Epithelial cell of prostate (primary cell): ENCODE results near the gene TRIP10.
"Not testable (repeated sequence)": the region's sequence is repeated elsewhere in the genome, so short reads cannot be mapped to it uniquely, and the experiment has no call there.

Experiments
- DNase-seq: peaks from one replicate; pipeline ENCODE4 v3.0.0-alpha.2; 2011; ENCODE audit warnings: low read depth, low spot score
- H3K27ac ChIP-seq: fragments of 450-650 bp; 2 replicates; pipeline ENCODE4 v1.5.1; 2017; ENCODE audit warnings: mild to moderate bottlenecking

Gene TRIP10

DNA sequence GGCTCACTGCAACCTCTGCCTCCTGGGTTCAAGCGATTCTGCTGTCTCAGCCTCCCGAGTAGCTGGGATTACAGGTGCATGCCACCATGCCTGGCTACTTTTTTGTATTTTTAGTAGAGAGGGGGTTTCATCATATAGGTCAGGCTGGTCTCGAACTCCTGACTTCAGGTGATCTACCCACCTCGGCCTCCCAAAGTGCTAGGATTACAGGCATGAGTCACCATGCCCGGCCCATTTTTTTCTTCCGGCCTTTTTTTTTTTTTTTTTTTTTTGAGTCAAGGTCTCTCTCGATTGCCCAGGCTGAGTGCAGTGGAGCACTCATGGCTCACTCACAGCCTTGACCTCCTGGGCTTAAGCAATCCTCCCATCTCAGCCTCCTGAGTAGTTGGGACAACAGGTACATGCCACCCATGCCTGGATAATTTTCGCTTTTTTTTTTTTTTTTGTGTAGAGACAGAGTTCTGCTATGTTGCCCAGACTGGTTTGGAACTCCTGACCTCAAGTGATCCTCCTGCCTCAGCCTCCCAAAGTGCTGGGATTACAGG, 22.8 kb downstream of the TRIP10 start:
- DNase-seq = not testable (repeated sequence)
- H3K27ac ChIP-seq = peak overlapping the region; percentile 26

DNA sequence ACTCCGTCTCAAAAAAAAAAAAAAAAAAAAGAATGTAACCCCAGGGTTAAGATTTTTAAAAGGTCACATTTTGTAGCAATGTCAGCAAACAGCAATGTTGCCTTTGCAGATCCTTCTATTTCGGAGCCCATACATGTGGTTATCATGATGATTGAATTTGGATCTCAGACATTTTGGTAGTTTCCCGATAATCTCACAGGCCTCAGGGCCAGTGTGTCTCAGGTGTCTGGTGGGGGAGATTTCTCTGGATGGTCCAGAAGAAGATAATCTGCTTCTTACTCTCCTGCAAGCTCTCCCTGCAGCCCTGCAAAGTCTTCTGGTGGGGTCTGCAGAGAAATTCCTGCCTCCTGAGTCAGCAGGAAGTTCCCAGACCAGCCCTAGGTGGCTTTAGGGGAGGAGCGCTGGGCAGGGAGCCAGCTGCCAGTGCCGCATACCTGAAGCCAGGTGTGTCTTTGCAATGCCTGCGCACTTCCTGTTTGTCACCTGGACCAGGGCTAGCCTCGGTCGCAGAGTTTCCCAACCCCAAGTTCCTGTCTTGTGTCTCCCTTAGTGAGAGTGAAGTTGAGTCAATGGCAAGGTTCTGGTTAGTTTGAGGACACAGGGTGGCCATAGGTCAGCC, 26.4 kb downstream of the TRIP10 start:
- H3K27ac ChIP-seq = peak overlapping the region; percentile 97
- DNase-seq = peak; percentile 89

DNA sequence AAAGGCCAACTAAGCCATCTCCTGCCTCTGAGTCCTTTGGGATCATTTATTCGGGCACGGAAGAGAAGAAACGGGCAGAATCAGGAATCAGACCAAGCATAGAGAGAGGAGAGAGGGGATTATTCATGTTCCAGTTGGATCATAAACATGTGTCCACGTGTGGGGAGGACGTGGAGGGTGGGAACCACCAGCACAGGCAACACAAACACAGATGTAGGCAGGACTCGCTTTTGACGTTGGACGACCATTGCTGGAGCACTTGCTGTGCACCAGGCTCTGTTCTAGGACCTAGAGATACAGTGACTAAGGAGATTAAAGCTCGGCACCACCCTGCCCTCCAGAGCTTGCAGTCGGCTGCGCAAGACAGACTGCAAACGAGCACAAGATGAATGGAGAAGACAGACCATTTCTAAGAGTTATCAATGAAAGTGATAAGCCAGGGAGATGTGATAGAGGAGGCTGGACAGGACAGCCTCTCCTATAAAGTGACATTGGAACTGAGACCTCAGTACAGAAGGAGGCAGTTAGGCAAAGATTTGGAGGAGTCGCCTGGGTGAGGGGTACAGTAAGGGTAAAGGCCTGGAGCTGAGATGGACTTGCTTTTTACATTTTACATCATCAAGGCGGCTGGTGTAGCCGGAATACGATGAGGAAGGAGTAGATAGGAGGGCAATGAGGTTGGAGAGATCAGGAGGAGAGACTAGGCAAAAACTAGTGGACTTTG, 27.0 kb downstream of the TRIP10 start:
- peak overlapping the region; percentile 97 for H3K27ac ChIP-seq
- DNase-seq = peak; percentile 60

DNA sequence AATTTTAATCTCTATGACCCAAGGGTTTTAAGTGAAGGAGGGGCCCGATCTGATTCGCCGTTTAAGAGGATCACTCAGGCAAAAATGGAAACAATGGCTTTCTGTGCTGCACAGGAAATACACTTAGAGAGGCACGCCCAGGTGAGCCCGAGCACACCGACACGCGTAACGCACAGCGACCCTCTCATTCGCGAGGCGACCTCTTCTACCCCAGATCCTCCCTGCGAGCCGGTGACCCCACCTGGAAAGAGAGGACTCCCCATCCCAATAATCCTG, 27.5 kb downstream of the TRIP10 start:
- peak overlapping the region; percentile 97 for H3K27ac ChIP-seq
- DNase-seq = no peak

DNA sequence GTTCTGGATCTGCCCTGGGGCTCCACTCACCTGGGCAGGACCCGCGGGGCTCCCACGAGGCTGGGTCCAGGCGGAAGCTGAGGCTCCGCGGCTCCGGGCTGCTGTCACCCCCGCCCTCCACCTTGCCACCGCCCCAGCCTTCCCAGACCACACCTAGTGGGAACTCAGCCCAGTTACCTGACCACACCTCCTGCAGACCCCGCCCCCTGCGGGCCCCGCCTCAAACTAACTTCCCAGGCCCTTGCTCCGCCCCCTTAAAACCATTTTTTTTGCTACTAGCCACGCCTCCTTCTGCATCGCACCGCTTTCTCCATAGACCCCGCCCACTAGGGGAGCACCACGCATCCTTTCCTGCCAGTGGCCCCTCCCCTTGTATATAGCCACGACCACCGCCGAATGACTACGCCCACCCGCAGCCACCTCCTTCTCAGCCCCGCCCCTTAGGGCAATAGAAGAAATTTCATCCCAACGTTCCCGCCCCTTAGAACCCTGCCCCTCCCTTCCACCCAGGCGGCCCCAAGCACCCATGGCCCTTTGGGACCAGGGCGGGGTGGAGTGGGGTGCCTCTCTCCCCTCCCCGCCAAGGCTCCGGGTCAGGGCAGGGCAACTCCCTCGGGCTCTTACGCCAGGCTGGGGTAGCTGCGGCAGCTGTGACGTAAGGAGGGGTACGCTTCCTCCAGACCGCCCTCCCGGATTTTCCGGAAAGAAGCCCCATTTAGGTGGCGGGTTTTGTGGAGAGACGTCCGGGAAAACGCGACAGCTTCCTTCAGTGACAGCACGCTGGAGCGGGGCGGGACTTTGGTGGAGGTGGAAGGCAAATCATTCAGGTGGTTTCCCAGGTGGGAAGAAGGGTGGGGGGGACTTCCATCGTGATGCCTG, 28.1 kb downstream of the TRIP10 start, which contains the start of gene SH2D3A:
SH2D3A (minus strand) TSS at position 79 of the 879 bp plus-strand sequence. CDS start 3,687 bp downstream, outside the sequence.
- H3K27ac ChIP-seq = peak within 1 kb of the TSS; percentile 97

DNA sequence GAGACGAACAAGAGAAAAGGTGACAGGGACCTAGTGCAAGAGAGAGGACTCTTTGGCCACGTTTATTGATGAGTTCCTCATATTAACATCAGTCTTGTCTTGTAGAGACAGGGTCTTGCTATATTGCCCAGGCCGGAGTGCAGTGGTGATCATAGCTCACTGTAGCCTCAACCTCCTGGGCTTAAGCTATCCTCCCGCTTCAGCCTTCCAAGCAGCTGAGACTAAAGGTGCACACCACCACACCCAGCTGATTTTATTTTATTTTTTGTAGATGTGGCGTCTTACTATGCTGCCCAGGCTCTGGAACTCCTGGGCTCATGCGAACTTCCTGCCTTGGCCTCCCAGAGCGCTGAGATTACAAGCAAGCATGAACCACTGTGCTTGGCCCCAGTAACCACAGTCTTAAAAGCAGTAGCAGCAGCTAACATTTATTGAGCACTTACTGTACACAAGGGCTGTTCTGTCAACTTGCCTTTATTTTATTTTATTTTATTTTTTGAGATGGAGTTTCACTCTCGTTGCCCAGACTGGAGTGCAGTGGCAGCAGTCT, 28.8 kb downstream of the TRIP10 start:
- peak overlapping the region; percentile 97 for H3K27ac ChIP-seq
- no peak for DNase-seq

More for the DNA sequence above, 28.1 kb downstream of the TRIP10 start, which contains the start of gene SH2D3A:
- peak; percentile 81 for DNase-seq

DNA sequence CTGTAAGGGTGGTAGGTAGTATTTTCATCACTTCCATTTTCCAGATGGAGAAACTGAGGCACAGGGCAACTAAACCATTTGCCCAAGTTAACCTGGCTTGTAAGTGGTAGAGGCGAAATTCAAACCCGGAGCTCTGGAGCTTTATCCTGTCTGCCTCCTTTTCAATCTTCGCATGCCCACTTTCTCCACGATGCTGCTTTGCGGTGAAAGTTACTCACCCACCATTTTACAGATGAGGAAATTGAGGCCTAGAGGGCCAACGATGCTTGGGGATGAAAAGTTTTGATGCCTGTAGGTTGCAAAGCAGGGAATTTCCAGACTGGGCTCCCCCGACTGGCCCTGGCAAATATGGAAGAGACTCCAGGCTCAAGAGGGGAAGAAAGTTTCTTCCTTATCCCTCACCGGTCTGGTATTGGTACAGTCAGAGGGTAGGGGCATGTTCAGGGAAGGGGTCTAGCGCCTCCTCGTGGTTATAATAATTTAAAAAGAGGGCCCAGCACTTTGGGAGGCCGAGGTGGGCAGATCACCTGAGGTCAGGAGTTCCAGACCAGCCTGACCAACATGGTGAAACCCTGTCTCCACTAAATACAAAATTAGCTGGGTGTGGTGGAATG, 29.6 kb downstream of the TRIP10 start:
- no peak overlapping the region for H3K27ac ChIP-seq
- DNase-seq = no peak

DNA sequence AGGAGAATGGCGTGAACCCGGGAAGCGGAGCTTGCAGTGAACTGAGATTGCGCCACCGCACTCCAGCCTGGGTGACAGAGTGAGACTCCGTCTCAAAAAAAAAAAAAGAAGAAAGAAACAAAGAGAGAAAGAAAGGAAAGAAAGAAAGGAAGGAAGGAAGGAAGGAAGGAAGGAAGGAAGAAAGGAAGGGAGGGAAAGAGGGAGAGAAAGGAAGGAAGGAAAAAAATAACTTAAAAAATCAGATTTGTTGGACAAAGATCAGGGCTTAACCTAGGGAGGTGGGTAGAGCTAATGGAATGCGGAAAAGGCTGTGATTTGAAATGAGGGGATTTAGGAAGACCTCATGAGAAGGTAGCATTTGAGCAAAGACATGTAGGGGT, 32.2 kb downstream of the TRIP10 start:
- DNase-seq, H3K27ac ChIP-seq: not testable (repeated sequence)

DNA sequence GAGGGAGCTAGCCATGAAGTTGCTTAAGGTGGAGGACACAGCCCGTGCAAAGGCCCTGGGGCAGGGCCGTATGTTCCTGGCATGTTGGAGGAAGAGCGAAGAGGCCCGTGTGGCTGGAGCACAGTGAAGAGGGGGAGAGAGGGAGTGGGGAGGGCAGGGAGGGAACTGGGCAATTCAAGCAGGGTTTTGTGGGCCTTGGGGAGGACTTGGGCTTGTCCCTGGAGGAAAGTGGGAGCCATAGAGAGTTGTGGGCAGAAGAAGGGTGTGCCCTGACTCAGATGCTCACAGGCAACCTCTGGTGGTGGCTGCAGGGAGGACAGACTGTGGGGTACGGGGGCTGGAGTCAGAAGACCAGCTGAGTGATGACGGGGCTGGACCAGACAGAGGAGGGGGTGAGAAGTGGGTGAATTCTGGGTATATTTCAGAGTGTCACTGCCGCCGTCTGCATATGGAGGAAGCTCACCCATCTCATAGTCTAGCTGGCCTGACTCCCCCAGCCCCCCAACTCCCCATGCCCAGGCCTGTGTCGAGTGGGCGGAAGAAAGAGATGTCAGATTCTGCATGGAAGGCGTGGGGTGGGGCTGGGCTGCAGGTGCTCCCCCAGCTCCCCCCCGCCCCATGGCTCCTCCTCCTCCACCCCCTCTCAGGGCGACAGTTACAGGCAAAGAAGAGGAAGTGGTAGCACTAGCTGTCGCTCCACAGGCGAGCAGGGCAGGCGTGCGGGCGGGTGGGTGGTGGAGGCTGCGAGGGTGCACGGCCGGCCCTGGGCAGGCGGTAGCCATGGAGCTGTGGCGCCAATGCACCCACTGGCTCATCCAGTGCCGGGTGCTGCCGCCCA, 32.8 kb downstream of the TRIP10 start, which contains the start of gene VAV1:
VAV1 (plus strand) TSS at position 681 of the 838 bp plus-strand sequence; CDS start at position 781, 100 bp downstream.
- H3K27ac ChIP-seq = no peak within 1 kb of the TSS
- DNase-seq = no peak

DNA sequence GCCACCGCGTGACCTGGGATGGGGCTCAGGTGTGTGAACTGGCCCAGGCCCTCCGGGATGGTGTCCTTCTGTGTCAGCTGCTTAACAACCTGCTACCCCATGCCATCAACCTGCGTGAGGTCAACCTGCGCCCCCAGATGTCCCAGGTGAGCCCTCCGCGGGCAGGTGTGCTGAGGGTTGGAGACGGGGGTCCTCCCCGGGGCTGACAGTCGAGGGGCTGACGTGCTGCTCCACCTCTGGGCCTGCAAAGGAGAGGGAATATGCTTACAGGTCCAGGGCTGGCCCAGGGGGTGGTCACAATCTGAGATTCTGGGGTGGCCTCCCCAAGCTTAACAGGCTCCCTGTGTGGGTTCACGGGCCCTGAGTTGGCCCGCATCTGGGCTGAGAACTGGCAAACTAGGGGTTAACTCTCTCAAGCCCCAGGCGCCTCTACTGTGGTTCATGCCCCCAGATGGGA, 33.4 kb downstream of the TRIP10 start:
- no peak for DNase-seq
- H3K27ac ChIP-seq = no peak overlapping the region

DNA sequence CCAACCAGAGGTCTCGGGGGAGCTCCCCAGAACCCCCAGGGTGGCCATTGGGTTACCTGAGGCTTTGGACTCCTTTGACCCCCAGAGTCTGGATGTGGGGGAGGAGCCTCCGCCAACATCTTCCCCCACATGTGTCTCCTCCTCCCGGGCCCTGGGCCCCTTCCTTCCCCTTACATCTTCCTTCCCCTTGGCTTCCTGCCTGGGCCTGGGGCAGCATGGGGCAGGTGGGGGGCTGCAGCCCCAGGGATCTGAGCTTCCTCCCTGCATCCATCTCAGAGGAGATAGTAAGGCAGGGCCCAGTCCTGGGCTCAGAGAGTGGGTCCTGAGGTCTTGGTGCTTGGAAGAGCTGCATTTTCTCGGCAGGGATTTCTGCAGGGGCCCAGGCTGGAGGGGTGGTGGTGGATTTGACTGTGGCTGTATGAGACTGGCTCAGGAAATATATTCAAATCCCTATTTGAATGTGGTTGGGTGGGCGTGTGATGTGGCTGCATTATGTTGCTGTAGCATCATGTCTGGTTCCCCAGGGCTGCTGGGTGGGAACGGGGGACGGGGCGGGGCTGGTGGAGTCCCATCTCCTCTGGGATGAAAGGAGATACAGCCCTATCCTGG, 33.9 kb downstream of the TRIP10 start:
- no peak overlapping the region for H3K27ac ChIP-seq
- DNase-seq = no peak

DNA sequence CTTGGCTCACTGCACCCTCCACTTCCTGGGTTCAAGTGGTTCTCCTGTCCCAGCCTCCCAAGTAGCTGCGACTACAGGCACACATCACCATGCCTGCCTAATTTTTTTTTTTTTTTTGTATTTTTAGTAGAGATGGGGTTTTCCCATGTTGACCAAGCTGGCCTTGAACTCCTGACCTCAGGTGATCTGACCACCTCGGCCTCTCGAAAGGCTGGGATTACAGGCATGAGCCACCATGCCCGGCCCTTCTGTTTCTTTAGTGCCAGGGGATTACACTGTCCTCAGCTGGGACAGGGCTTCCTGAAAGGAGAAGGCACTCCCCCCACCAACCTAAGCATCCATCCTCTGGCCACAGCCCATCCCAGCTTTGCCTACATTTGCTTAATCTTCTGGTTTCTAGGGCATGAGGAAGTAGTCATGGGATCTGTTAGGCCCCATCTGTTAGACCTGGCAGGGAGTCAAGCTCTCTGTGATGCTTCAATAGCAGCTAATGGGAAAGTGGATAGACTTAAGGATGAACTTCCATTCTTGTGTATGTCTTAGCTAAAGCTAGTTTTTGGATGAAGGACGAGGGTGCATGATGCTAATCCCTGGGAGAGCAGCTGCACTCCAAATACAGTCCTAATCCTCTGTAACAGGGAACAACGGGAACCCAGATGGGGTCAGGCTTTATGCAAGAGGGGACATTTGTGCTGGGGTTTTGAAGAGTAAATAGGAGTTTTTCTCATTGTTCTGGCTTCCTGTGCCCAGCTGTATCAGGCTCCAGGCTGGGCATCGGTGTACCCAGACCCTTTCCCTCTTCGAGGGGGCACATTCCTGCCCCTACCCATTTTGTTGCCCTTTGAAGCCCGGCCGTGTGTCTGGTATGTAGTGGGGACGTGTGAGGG, 35.6 kb downstream of the TRIP10 start:
- DNase-seq = no peak
- no peak overlapping the region for H3K27ac ChIP-seq

DNA sequence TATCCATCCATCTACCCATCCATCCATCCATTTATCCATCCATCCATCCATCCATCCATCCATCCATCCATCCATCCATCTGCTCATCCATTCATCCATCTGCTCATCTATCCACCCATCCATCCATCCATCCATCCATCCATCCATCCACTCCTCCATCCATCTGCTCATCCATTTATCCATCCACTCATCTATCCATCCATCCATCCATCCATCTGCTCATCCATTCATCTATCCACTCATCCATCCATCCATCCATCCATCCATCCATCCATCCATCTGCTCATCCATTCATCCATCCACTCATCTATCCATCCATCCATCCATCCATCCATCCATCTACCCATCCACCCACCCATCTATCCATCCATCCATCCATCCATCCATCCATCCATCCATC, 36.6 kb downstream of the TRIP10 start:
- not testable (repeated sequence) for DNase-seq, H3K27ac ChIP-seq

DNA sequence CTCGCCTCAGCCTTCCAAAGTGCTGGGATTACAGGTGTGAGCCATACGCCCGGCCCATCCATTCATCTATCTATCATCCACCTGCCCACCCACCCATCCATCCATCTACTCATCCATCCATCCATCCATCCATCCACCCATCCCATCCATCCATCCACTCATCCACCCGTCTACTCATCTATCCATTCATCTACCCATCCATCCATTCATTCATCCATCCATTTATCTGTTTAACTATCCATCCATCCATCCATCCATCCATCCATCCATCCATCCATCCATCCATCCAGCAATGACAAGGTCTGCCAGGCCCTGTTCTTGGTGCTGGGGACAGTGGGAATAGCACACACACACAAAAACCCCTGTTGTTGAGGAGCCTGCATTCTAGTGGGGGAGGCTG, 37.5 kb downstream of the TRIP10 start:
- no peak overlapping the region for H3K27ac ChIP-seq
- DNase-seq = no peak

DNA sequence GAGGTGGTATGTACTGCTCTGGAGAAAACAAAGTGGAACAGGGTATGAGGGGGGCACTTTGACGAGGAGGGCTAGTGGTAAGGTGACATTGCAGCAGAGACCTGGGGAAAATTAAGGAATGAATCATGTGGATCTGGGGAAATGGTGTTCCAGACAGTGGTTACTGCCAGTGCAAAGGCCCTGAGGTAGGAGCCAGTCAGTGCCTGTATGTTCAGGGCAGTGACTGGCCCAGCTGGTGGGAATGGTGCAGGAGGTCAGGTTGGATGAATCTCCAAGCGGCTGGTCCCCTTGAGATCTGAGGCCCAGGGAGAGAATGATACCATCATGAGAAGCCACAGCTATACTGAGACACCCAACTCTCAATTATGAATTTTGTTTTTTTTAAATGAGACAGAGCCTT, 38.0 kb downstream of the TRIP10 start:
- no peak for DNase-seq
- no peak overlapping the region for H3K27ac ChIP-seq

DNA sequence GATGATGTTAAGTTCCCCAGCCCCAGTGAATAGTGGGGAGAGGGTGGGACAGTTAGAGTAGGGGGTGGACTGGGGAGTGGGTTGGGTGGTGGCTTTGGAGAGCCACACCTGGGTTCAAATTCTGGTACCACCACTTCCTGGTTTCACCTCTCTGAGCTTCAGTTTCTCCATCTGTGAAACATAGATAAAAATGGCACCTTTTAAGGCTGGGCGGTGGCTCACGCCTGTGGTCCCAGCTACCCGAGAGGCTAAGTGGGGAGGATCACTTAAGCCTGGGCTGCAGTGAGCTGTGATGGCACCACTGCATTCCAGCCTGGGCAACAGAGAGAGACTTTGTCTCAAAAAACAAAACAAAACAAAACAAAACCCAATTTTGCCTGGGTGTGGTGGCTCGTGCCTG, 38.9 kb downstream of the TRIP10 start:
- H3K27ac ChIP-seq = no peak overlapping the region
- DNase-seq = no peak

DNA sequence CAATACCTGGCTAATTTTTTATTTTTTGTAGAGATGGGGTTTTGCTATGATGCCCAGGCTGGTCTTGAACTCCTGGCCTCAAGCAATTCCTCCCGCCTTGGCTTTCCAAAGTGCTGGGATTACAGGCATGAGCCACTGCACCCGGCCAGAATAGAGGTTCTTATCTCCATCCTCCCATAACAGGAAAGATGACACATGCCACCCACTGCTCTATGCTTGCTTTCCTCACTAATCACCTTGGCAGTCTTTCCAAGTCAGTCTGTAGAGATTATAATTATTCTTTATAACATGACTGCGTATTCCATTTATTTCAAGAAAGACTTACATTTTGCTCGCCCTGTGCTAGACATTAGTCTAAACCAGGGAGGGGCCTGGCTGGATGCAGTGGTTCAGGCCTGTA, 39.7 kb downstream of the TRIP10 start:
- H3K27ac ChIP-seq = no peak overlapping the region
- DNase-seq = no peak

DNA sequence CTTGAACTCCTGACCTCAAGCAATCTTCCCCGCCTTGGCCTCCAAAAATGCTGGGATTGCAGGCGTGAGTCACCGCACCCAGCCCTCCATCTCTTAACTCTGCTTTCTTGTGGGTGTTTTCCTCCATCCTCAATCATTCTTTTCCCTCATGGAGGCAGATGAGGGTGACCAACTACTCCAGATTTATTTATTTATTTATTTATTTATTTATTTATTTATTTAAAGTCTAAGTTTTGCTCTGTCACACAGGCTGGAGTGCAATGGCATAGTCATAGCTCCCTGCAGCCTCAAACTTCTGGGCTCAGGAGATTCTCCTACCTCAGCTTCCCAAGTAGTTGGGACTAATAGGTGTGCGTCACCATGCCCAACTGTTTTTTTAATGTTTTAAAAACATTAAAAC, 47.9 kb downstream of the TRIP10 start:
- H3K27ac ChIP-seq = no peak overlapping the region
- no peak for DNase-seq
